WTC11 (cell line): ENCODE measurements around the gene IQCE. TPM values are rescaled to one million over a fixed set of nuclear protein-coding genes. Genes with fewer than 3 reads are reported as not detected.

ENCODE experiments used
- ATAC-seq: fragments of 200-7000 bp; cut with Tn5 transposase; 2 replicates; pipeline ENCODE4 v1.10.0; 2021; ENCODE audit warnings: mild to moderate bottlenecking, moderate library complexity
- CTCF ChIA-PET: fragments of 300-600 bp; sonication (Branson Sonifier 250); formaldehyde crosslinking; loops from one replicate; lab custom pipeline; 2021; ENCODE audit warnings: antibody characterized with exemption; lab: Charles Lee
- POLR2A ChIA-PET: fragments of 350-600 bp; sonication (Branson Sonifier 250); formaldehyde crosslinking; loops from one replicate; lab custom pipeline; 2021; ENCODE audit warnings: antibody characterized with exemption; lab: Charles Lee
- DNase-seq: peaks from one replicate; pipeline ENCODE4 v3.0.0; 2021; ENCODE audit warnings: low spot score
- H3K27ac Mint-ChIP-seq: 2 replicates; pipeline ENCODE4 v1.8.0; 2021; ENCODE audit warnings: mixed read lengths
- H3K27me3 Mint-ChIP-seq: 2 replicates; pipeline ENCODE4 v1.8.0; 2021; ENCODE audit warnings: low read depth, mild to moderate bottlenecking, moderate library complexity, mixed read lengths
- H3K36me3 Mint-ChIP-seq: 2 replicates; pipeline ENCODE4 v1.8.0; 2021; ENCODE audit warnings: mixed read lengths
- H3K4me1 Mint-ChIP-seq: 2 replicates; pipeline ENCODE4 v1.8.0; 2022; ENCODE audit warnings: mixed read lengths
- H3K4me3 Mint-ChIP-seq: 2 replicates; pipeline ENCODE4 v1.8.0; 2021; ENCODE audit warnings: mild to moderate bottlenecking, moderate library complexity, mixed read lengths
- H3K9me3 Mint-ChIP-seq: 2 replicates; pipeline ENCODE4 v1.8.0; 2021; ENCODE audit warnings: mixed read lengths
- ATF1 ChIP-seq: sonication (generic); formaldehyde crosslinking; IDR thresholded peaks from 2 replicates; pipeline ENCODE4 v1.8.1; 2023; ENCODE audit warnings: mild to moderate bottlenecking, moderate library complexity, missing genetic modification reagents
- ATF2 ChIP-seq: sonication (generic); formaldehyde crosslinking; IDR thresholded peaks from 2 replicates; pipeline ENCODE4 v1.8.1; 2022; ENCODE audit warnings: low read depth, missing genetic modification reagents, borderline replicate concordance
- CDX4 ChIP-seq: fragments of 250-450 bp; sonication (Bioruptor Pico); IDR thresholded peaks from 2 replicates; pipeline ENCODE4 v1.9.0; 2021; ENCODE audit warnings: moderate library complexity, mild to moderate bottlenecking, inconsistent platforms, borderline replicate concordance
- E2F5 ChIP-seq: sonication (generic); formaldehyde crosslinking; IDR thresholded peaks from 2 replicates; pipeline ENCODE4 v1.8.1; 2022; ENCODE audit warnings: mild to moderate bottlenecking, moderate library complexity, missing genetic modification reagents
- ERG ChIP-seq: fragments of 250-450 bp; sonication (Bioruptor Pico); IDR thresholded peaks from 2 replicates; pipeline ENCODE4 v1.8.0; 2021; ENCODE audit warnings: mild to moderate bottlenecking
- ESRRA ChIP-seq: sonication (generic); formaldehyde crosslinking; IDR thresholded peaks from 2 replicates; pipeline ENCODE4 v1.8.1; 2022; ENCODE audit warnings: mild to moderate bottlenecking, missing genetic modification reagents, borderline replicate concordance
- FOXK1 ChIP-seq: sonication (generic); formaldehyde crosslinking; IDR thresholded peaks from 2 replicates; pipeline ENCODE4 v1.8.0; 2022; ENCODE audit warnings: mild to moderate bottlenecking, moderate library complexity, missing genetic modification reagents
- HMGA2 ChIP-seq: fragments of 250-450 bp; sonication (Bioruptor Pico); IDR thresholded peaks from 2 replicates; pipeline ENCODE4 v1.4.0; 2021; ENCODE audit warnings: mild to moderate bottlenecking, moderate library complexity
- JUN ChIP-seq: sonication (generic); formaldehyde crosslinking; IDR thresholded peaks from 2 replicates; pipeline ENCODE4 v1.8.0; 2023; ENCODE audit warnings: mild to moderate bottlenecking, missing genetic modification reagents
- MYBL2 ChIP-seq: sonication (generic); formaldehyde crosslinking; IDR thresholded peaks from 2 replicates; pipeline ENCODE4 v1.8.1; 2023; ENCODE audit warnings: mild to moderate bottlenecking, moderate library complexity, missing genetic modification reagents
- PRDM15 ChIP-seq: sonication (generic); formaldehyde crosslinking; IDR thresholded peaks from 2 replicates; pipeline ENCODE4 v1.8.0; 2022; ENCODE audit warnings: missing genetic modification reagents
- TEAD1 ChIP-seq: sonication (generic); formaldehyde crosslinking; IDR thresholded peaks from 2 replicates; pipeline ENCODE4 v1.8.0; 2022; ENCODE audit warnings: mild to moderate bottlenecking, missing genetic modification reagents
- ZSCAN18 ChIP-seq: fragments of 250-450 bp; sonication (Bioruptor Pico); IDR thresholded peaks from 2 replicates; pipeline ENCODE4 v2.1.2; 2022; ENCODE audit warnings: mild to moderate bottlenecking, moderate library complexity
- total RNA-seq: library from RNA; stranded (reverse); gene quantifications from 3 replicates; pipeline ENCODE4 v1.2.3, GENCODE V29; 2021

IQCE gene
- total RNA-seq, 1 experiment from 2014 or later, result 4.4 TPM

GRCh38 chr7:2513702-2514101 is 45.1 kb upstream of the IQCE start:
- no peak for ATAC-seq
- no peak for DNase-seq
- Mint-ChIP-seq H3K4me3 (no peak overlapping the region), H3K9me3 (no peaks in the 10 kb centered on the region), H3K27me3 (peaks cover 13% of the 10 kb centered on the region), H3K27ac (no peak overlapping the region), H3K4me1 (peaks cover 24% of the 10 kb centered on the region), H3K36me3 (no peaks in the 10 kb centered on the region)
- no peak for TF ChIP-seq HMGA2 (CRISPR knock-in tag)
- no peak for TF ChIP-seq ERG (CRISPR knock-in tag)
- CTCF ChIA-PET, result no interaction called here
- POLR2A ChIA-PET, result no interaction called here

- H3K4me3 Mint-ChIP-seq, result no peak overlapping the region
- peaks cover 13% of the 10 kb centered on the region for H3K27me3 Mint-ChIP-seq
- ChIA-PET CTCF (interaction anchor here (1.4 kb wide), 1 partner anchor 46 kb away, joined by 5 read pairs; no protein-coding TSS in a partner anchor), POLR2A (no interaction called here)
- no peaks in the 10 kb centered on the region for H3K36me3 Mint-ChIP-seq
- H3K9me3 Mint-ChIP-seq, result no peaks in the 10 kb centered on the region
- ATAC-seq (no peak), DNase-seq (no peak)
- no peak for TF ChIP-seq CDX4 (CRISPR knock-in tag)
- no peak for TF ChIP-seq FOXK1 (CRISPR knock-in tag)
- TF ChIP-seq PRDM15 (CRISPR knock-in tag), result no peak
- no peak for TF ChIP-seq ATF2
- no peak for TF ChIP-seq ESRRA (CRISPR knock-in tag)
- no peak for TF ChIP-seq JUN (CRISPR knock-in tag)
- TF ChIP-seq ATF1 (CRISPR knock-in tag), result no peak
- no peak for TF ChIP-seq ZSCAN18 (CRISPR knock-in tag)
- TF ChIP-seq MYBL2 (CRISPR knock-in tag), result no peak
- no peak for TF ChIP-seq E2F5 (CRISPR knock-in tag)
- TF ChIP-seq TEAD1 (CRISPR knock-in tag), result no peak
- H3K4me1 Mint-ChIP-seq, result peaks cover 22% of the 10 kb centered on the region
- H3K27ac Mint-ChIP-seq, result no peak overlapping the region
Measured at GRCh38 chr7:2514473-2515423, 44.0 kb upstream of the IQCE start.
